Thymus (tissue), 11 donors: ENCODE results near the gene TLL2. TPM values are rescaled to one million over a fixed set of nuclear protein-coding genes. Genes with fewer than 3 reads are reported as not detected.

ENCODE experiments used
- DNase-seq, 9 donors: peaks; one replicate each; pipeline ENCODE4 v3.0.0-alpha.2; 2013; ENCODE audit warnings: low spot score in 9 of 9, low read depth in 6 of 9, missing footprints in 1 of 9
- H3K27ac ChIP-seq, 2 donors: one replicate each; pipeline ENCODE4 v1.5.1; 2013; ENCODE audit warnings: control low read depth in 1 of 2, low read depth in 1 of 2, low read length in 1 of 2, mild to moderate bottlenecking in 1 of 2, moderate library complexity in 1 of 2
- H3K27me3 ChIP-seq, 2 donors: one replicate each; pipeline ENCODE4 v1.5.1; 2013; ENCODE audit warnings: low read length in 1 of 2; ENCODE audit not compliant: control insufficient read depth in 2 of 2, insufficient read depth in 1 of 2
- H3K36me3 ChIP-seq, 2 donors: one replicate each; pipeline ENCODE4 v1.5.1; 2013; ENCODE audit warnings: low read length in 1 of 2, mild to moderate bottlenecking in 1 of 2, moderate library complexity in 1 of 2; ENCODE audit not compliant: control insufficient read depth in 2 of 2, insufficient read depth in 2 of 2
- H3K4me1 ChIP-seq, 2 donors: one replicate each; pipeline ENCODE4 v1.5.1; 2013; ENCODE audit warnings: low read length in 2 of 2; ENCODE audit not compliant: control insufficient read depth in 2 of 2, insufficient read depth in 2 of 2
- H3K4me3 ChIP-seq, 2 donors: one replicate each; pipeline ENCODE4 v1.5.1; 2013; ENCODE audit warnings: low read length in 2 of 2, control low read depth in 1 of 2, mild to moderate bottlenecking in 1 of 2
- H3K9me3 ChIP-seq, 2 donors: one replicate each; pipeline ENCODE4 v1.5.1; 2013; ENCODE audit warnings: low read length in 1 of 2, mild to moderate bottlenecking in 1 of 2; ENCODE audit not compliant: control insufficient read depth in 2 of 2, insufficient read depth in 1 of 2
- WGBS: extraction: QIAGEN DNeasy Blood & Tissue Kit; methylation state at CpG from one replicate; pipeline ENCODE4 v1.1.7; 2013; 5-methylcytosine and 5-hydroxymethylcytosine counted together
- polyA plus RNA-seq: library from polyadenylated mRNA; stranded (reverse); fragments of 200-250 nt; gene quantifications from one replicate; pipeline ENCODE4 v1.2.3, GENCODE V29; 2013
- total RNA-seq: library from RNA; stranded (reverse); fragments of 120-200 nt; gene quantifications from one replicate; pipeline ENCODE4 v1.2.4, GENCODE V29; 2013
- donor health status: healthy.

Gene TLL2
- total and polyA plus RNA-seq, 2 donors: 0.05 to 0.23 TPM

GRCh38 chr10:96441987-96442643 is 71.6 kb downstream of the TLL2 start:
- no peak for DNase-seq
- Histone ChIP-seq H3K36me3 (no peaks in the 10 kb centered on the region), H3K4me1 (no peaks in the 10 kb centered on the region), H3K27me3 (no peaks in the 10 kb centered on the region), H3K9me3 (no peaks in the 10 kb centered on the region), H3K4me3 (no peak overlapping the region), H3K27ac (no peak overlapping the region)
- 91% methylated on average over 13 of the region's 13 CpGs for WGBS

GRCh38 chr10:96441322-96441885 is 72.3 kb downstream of the TLL2 start:
- WGBS: 95% methylated on average over 10 of the region's 10 CpGs
- no peak overlapping the region for H3K27ac ChIP-seq
- no peak for DNase-seq

GRCh38 chr10:96440361-96441292 is 73.1 kb downstream of the TLL2 start:
- Histone ChIP-seq H3K27me3 (no peaks in the 10 kb centered on the region), H3K27ac (no peak overlapping the region), H3K4me1 (no peaks in the 10 kb centered on the region), H3K4me3 (no peak overlapping the region), H3K9me3 (no peaks in the 10 kb centered on the region), H3K36me3 (no peaks in the 10 kb centered on the region)
- no peak for DNase-seq
- WGBS: 78% methylated on average over 10 of the region's 10 CpGs

More at GRCh38 chr10:96441322-96441885, 72.3 kb downstream of the TLL2 start:
- H3K4me3 ChIP-seq: no peak overlapping the region
- no peaks in the 10 kb centered on the region for H3K27me3 ChIP-seq
- H3K9me3 ChIP-seq: no peaks in the 10 kb centered on the region
- H3K36me3 ChIP-seq: no peaks in the 10 kb centered on the region
- no peaks in the 10 kb centered on the region for H3K4me1 ChIP-seq

GRCh38 chr10:96439725-96440124 is 74.0 kb downstream of the TLL2 start:
- H3K27me3 ChIP-seq: no peaks in the 10 kb centered on the region
- no peaks in the 10 kb centered on the region for H3K36me3 ChIP-seq
- no peak overlapping the region for H3K4me3 ChIP-seq
- no peaks in the 10 kb centered on the region for H3K4me1 ChIP-seq
- no peaks in the 10 kb centered on the region for H3K9me3 ChIP-seq
- 93% methylated on average over 2 of the region's 2 CpGs for WGBS
- no peak overlapping the region for H3K27ac ChIP-seq
- DNase-seq: no peak

GRCh38 chr10:96436035-96436434 is 77.7 kb downstream of the TLL2 start:
- Histone ChIP-seq H3K4me3 (no peak overlapping the region), H3K36me3 (no peaks in the 10 kb centered on the region), H3K27me3 (no peaks in the 10 kb centered on the region), H3K27ac (no peak overlapping the region), H3K9me3 (peaks cover 0 to 1% of the 10 kb centered on the region in 2 donors), H3K4me1 (no peaks in the 10 kb centered on the region)
- no peak for DNase-seq

GRCh38 chr10:96431211-96431970 is 82.3 kb downstream of the TLL2 start:
- Histone ChIP-seq H3K27ac (no peak overlapping the region), H3K36me3 (no peaks in the 10 kb centered on the region), H3K9me3 (peaks cover 0 to 1% of the 10 kb centered on the region in 2 donors), H3K4me3 (no peak overlapping the region), H3K4me1 (no peaks in the 10 kb centered on the region), H3K27me3 (peaks cover 0 to 2% of the 10 kb centered on the region in 2 donors)
- no peak for DNase-seq
- WGBS: 94% methylated on average over 15 of the region's 15 CpGs

- Histone ChIP-seq H3K27me3 (peaks cover 0 to 2% of the 10 kb centered on the region in 2 donors), H3K27ac (no peak overlapping the region), H3K4me3 (no peak overlapping the region), H3K9me3 (no peaks in the 10 kb centered on the region), H3K36me3 (no peaks in the 10 kb centered on the region), H3K4me1 (no peaks in the 10 kb centered on the region)
- DNase-seq: no peak
- WGBS: 96% methylated on average over 2 of the region's 2 CpGs
Measured at GRCh38 chr10:96427291-96427690, 86.4 kb downstream of the TLL2 start.

GRCh38 chr10:96422525-96422924 is 91.2 kb downstream of the TLL2 start:
- WGBS: 96% methylated on average over 9 of the region's 9 CpGs
- no peak overlapping the region for H3K27ac ChIP-seq

More at GRCh38 chr10:96422525-96422924, 91.2 kb downstream of the TLL2 start:
- Histone ChIP-seq H3K27me3 (no peaks in the 10 kb centered on the region), H3K4me1 (no peaks in the 10 kb centered on the region), H3K4me3 (no peak overlapping the region), H3K36me3 (no peaks in the 10 kb centered on the region), H3K9me3 (no peaks in the 10 kb centered on the region)
- no peak for DNase-seq
